HL-60 (cell line): ENCODE results near the gene AAK1.

ENCODE experiments used
- DNase-seq, 2 experiments: peaks; one replicate each; pipeline ENCODE4 v3.0.0-alpha.2; 2010 to 2020; ENCODE audit warnings: low read depth in 1 of 2, low spot score in 1 of 2
- H3K27ac ChIP-seq: fragments of 250-450 bp; sonication (Bioruptor Pico); replicated peaks from 2 replicates; pipeline ENCODE4 v1.5.1; 2020; ENCODE audit warnings: mild to moderate bottlenecking, moderate library complexity
- H3K27me3 ChIP-seq: fragments of 250-450 bp; sonication (Bioruptor Pico); 2 replicates; pipeline ENCODE4 v1.5.1; 2021; ENCODE audit warnings: mild to moderate bottlenecking, moderate library complexity; ENCODE audit not compliant: insufficient read depth, poor library complexity, severe bottlenecking
- H3K4me3 ChIP-seq: replicated peaks from 2 replicates; pipeline ENCODE4 v1.5.1; 2011; ENCODE audit warnings: mild to moderate bottlenecking, control low read depth, low read length; ENCODE audit not compliant: insufficient read depth
- CTCF ChIP-seq: IDR thresholded peaks from one replicate; pipeline ENCODE4 v1.5.1; 2011; ENCODE audit warnings: low read length, control low read depth, inconsistent platforms; ENCODE audit not compliant: insufficient read depth
- GABPA ChIP-seq: IDR thresholded peaks from 2 replicates; pipeline ENCODE4 v1.6.1; 2012; ENCODE audit warnings: low read depth
- POLR2AphosphoS5 ChIP-seq: IDR thresholded peaks from 2 replicates; pipeline ENCODE4 v1.6.1; 2012; ENCODE audit warnings: low read depth
- REST ChIP-seq: IDR thresholded peaks from 2 replicates; pipeline ENCODE4 v1.6.1; 2012; ENCODE audit warnings: low read depth; ENCODE audit not compliant: insufficient replicate concordance
- SPI1 ChIP-seq: IDR thresholded peaks from 2 replicates; pipeline ENCODE4 v1.6.1; 2012; ENCODE audit warnings: low read depth, mild to moderate bottlenecking, borderline replicate concordance

The AAK1 gene

GRCh38 chr2:69578198-69578540, 65.4 kb downstream of the AAK1 start:
- no peak overlapping the region for H3K27ac ChIP-seq
- no peak for DNase-seq
- TF ChIP-seq CTCF (no peak), POLR2AphosphoS5 (no peak), SPI1 (no peak), REST (no peak), GABPA (no peak)
- no peaks in the 10 kb centered on the region for H3K27me3 ChIP-seq
- no peak overlapping the region for H3K4me3 ChIP-seq

- H3K27me3 ChIP-seq, result no peaks in the 10 kb centered on the region
- DNase-seq, result peak in 1 of 2 experiments; percentile 27
- TF ChIP-seq CTCF (no peak), POLR2AphosphoS5 (no peak), GABPA (no peak), REST (no peak), SPI1 (no peak)
- H3K27ac ChIP-seq, result no peak overlapping the region
- H3K4me3 ChIP-seq, result no peak overlapping the region
Observed at GRCh38 chr2:69577467-69578197, 65.9 kb downstream of the AAK1 start.

GRCh38 chr2:69576880-69577279, 66.7 kb downstream of the AAK1 start:
- no peak for TF ChIP-seq CTCF
- TF ChIP-seq REST, result no peak
- no peak for TF ChIP-seq SPI1
- no peak overlapping the region for H3K27ac ChIP-seq
- H3K4me3 ChIP-seq, result no peak overlapping the region
- no peaks in the 10 kb centered on the region for H3K27me3 ChIP-seq
- peak in 1 of 2 experiments; percentile 32 for DNase-seq
